Measurements from ENCODE around the gene RAG1.

RAG1 gene

GRCh38 chr11:36566407-36567053, 1.3 kb upstream of the RAG1 start:
- no peak overlapping the region for H3K4me3 Mint-ChIP-seq
- no peaks in the 10 kb centered on the region for H3K9me3 Mint-ChIP-seq
- DNase-seq (ENCODE audit: low spot score in 2 of 2) (no peak), ATAC-seq (replicated peaks; ENCODE audit: extremely low read depth, poor library complexity, severe bottlenecking) (no peak)
- no peak overlapping the region for H3K27ac Mint-ChIP-seq (ENCODE audit: low read depth)
- H3K4me1 Mint-ChIP-seq: peaks cover 10% of the 10 kb centered on the region
- peaks cover 2% of the 10 kb centered on the region for H3K36me3 Mint-ChIP-seq (ENCODE audit: insufficient read depth)
- H3K27me3 Mint-ChIP-seq: peaks cover 53% of the 10 kb centered on the region

GRCh38 chr11:36569095-36569494, 1.3 kb downstream of the RAG1 start:
- no peak for DNase-seq (ENCODE audit: low spot score in 2 of 2)
- H3K4me1 Mint-ChIP-seq: peaks cover 10% of the 10 kb centered on the region
- peaks cover 2% of the 10 kb centered on the region for H3K36me3 Mint-ChIP-seq (ENCODE audit: insufficient read depth)
- no peak for ATAC-seq (replicated peaks; ENCODE audit: extremely low read depth, poor library complexity, severe bottlenecking)
- no peaks in the 10 kb centered on the region for H3K9me3 Mint-ChIP-seq
- peaks cover 72% of the 10 kb centered on the region for H3K27me3 Mint-ChIP-seq
- no peak overlapping the region for H3K4me3 Mint-ChIP-seq
- no peak overlapping the region for H3K27ac Mint-ChIP-seq (ENCODE audit: low read depth)

- H3K27me3 Mint-ChIP-seq: peaks cover 47% of the 10 kb centered on the region
- no peaks in the 10 kb centered on the region for H3K9me3 Mint-ChIP-seq
- no peaks in the 10 kb centered on the region for H3K36me3 Mint-ChIP-seq (ENCODE audit: insufficient read depth)
- no peaks in the 10 kb centered on the region for H3K4me1 Mint-ChIP-seq
- no peak overlapping the region for H3K27ac Mint-ChIP-seq (ENCODE audit: low read depth)
- ATAC-seq (replicated peaks; ENCODE audit: extremely low read depth, poor library complexity, severe bottlenecking) (no peak), DNase-seq (ENCODE audit: low spot score in 2 of 2) (no peak)
- no peak overlapping the region for H3K4me3 Mint-ChIP-seq
Observed at GRCh38 chr11:36574486-36574885, 6.7 kb downstream of the RAG1 start.

GRCh38 chr11:36577373-36577772, 9.6 kb downstream of the RAG1 start:
- no peak for DNase-seq (ENCODE audit: low spot score in 2 of 2)
- H3K27ac Mint-ChIP-seq (ENCODE audit: low read depth): no peak overlapping the region
- peaks cover 23% of the 10 kb centered on the region for H3K27me3 Mint-ChIP-seq
- ATAC-seq (replicated peaks; ENCODE audit: extremely low read depth, poor library complexity, severe bottlenecking): no peak
- H3K4me3 Mint-ChIP-seq: no peak overlapping the region
- H3K4me1 Mint-ChIP-seq: no peaks in the 10 kb centered on the region
- no peaks in the 10 kb centered on the region for H3K36me3 Mint-ChIP-seq (ENCODE audit: insufficient read depth)
- H3K9me3 Mint-ChIP-seq: no peaks in the 10 kb centered on the region

GRCh38 chr11:36577859-36578258, 10.1 kb downstream of the RAG1 start:
- ATAC-seq (replicated peaks; ENCODE audit: extremely low read depth, poor library complexity, severe bottlenecking): no peak
- Mint-ChIP-seq H3K4me1 (no peaks in the 10 kb centered on the region), H3K27me3 (peaks cover 19% of the 10 kb centered on the region), H3K27ac (ENCODE audit: low read depth) (no peak overlapping the region), H3K36me3 (ENCODE audit: insufficient read depth) (no peaks in the 10 kb centered on the region), H3K4me3 (no peak overlapping the region), H3K9me3 (no peaks in the 10 kb centered on the region)
- DNase-seq (ENCODE audit: low spot score in 2 of 2): no peak

- no peaks in the 10 kb centered on the region for H3K9me3 Mint-ChIP-seq
- H3K36me3 Mint-ChIP-seq (ENCODE audit: insufficient read depth): no peaks in the 10 kb centered on the region
Observed at GRCh38 chr11:36578458-36578857, 10.7 kb downstream of the RAG1 start.

DNA sequence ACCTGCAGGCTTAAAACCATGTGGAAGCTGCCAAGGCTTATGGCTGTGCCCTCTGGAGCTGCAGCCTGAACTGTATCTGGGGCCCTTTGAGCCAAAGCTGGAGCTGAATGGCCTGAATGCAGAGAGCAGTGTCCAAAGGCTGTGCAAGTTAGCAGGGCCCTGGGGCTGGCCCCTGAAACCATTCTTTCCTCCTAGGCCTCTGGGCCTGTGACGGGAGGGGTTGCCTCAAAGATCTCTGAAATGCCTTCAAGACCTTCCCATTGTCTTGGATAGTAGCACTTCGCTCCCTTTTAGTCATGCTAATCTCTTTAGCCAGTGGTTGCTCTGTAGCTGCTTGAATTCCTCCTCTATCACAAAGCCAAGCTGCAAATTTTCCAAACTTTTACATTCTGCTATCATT, 13.7 kb downstream of the RAG1 start:
- ATAC-seq (replicated peaks; ENCODE audit: extremely low read depth, poor library complexity, severe bottlenecking): no peak
- no peak for DNase-seq (ENCODE audit: low spot score in 2 of 2)
- Mint-ChIP-seq H3K36me3 (ENCODE audit: insufficient read depth) (no peaks in the 10 kb centered on the region), H3K27me3 (peaks cover 9% of the 10 kb centered on the region), H3K4me3 (no peak overlapping the region), H3K4me1 (no peaks in the 10 kb centered on the region), H3K9me3 (no peaks in the 10 kb centered on the region), H3K27ac (ENCODE audit: low read depth) (no peak overlapping the region)

More at GRCh38 chr11:36578458-36578857, 10.7 kb downstream of the RAG1 start:
- no peak for DNase-seq (ENCODE audit: low spot score in 2 of 2)
- no peak for ATAC-seq (replicated peaks; ENCODE audit: extremely low read depth, poor library complexity, severe bottlenecking)
- Mint-ChIP-seq H3K4me3 (no peak overlapping the region), H3K27me3 (peaks cover 23% of the 10 kb centered on the region), H3K27ac (ENCODE audit: low read depth) (no peak overlapping the region), H3K4me1 (no peaks in the 10 kb centered on the region)

GRCh38 chr11:36583667-36584066, 15.9 kb downstream of the RAG1 start:
- H3K4me1 Mint-ChIP-seq: no peaks in the 10 kb centered on the region
- H3K9me3 Mint-ChIP-seq: no peaks in the 10 kb centered on the region
- DNase-seq (ENCODE audit: low spot score in 2 of 2) (no peak), ATAC-seq (replicated peaks; ENCODE audit: extremely low read depth, poor library complexity, severe bottlenecking) (no peak)
- H3K36me3 Mint-ChIP-seq (ENCODE audit: insufficient read depth): no peaks in the 10 kb centered on the region
- H3K4me3 Mint-ChIP-seq: no peak overlapping the region
- H3K27me3 Mint-ChIP-seq: peaks cover 22% of the 10 kb centered on the region
- no peak overlapping the region for H3K27ac Mint-ChIP-seq (ENCODE audit: low read depth)

- no peak for DNase-seq (ENCODE audit: low spot score in 2 of 2)
- ATAC-seq (replicated peaks; ENCODE audit: extremely low read depth, poor library complexity, severe bottlenecking): no peak
- Mint-ChIP-seq H3K36me3 (ENCODE audit: insufficient read depth) (no peaks in the 10 kb centered on the region), H3K4me3 (no peak overlapping the region), H3K27me3 (peaks cover 50% of the 10 kb centered on the region), H3K9me3 (no peaks in the 10 kb centered on the region), H3K27ac (ENCODE audit: low read depth) (no peak overlapping the region), H3K4me1 (no peaks in the 10 kb centered on the region)
Observed at GRCh38 chr11:36586543-36586942, 18.7 kb downstream of the RAG1 start.

DNA sequence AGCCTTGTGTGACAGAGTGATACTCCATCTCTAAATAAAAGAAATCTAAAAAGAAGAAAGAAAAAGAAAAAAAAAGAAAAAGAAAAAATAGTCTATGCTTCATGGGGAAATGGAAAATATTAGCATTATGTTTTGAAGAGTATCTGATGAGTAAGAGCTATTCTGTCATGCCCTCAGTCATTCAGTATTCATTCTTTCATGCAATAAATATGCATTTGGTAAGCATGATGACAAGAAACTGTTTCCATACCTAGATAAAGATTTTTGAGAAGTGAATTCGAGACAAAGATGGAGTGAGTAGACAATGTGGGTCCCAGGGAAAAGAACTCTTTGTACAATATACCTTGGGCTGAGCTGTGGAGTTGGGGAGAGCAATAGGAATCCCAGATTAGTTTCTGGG, 20.3 kb downstream of the RAG1 start:
- no peak overlapping the region for H3K27ac Mint-ChIP-seq (ENCODE audit: low read depth)

GRCh38 chr11:36590513-36590912, 22.7 kb downstream of the RAG1 start:
- peaks cover 79% of the 10 kb centered on the region for H3K27me3 Mint-ChIP-seq
- no peak for DNase-seq (ENCODE audit: low spot score in 2 of 2)

More for the DNA sequence above, 20.3 kb downstream of the RAG1 start:
- Mint-ChIP-seq H3K36me3 (ENCODE audit: insufficient read depth) (peaks cover under 1% of the 10 kb centered on the region), H3K27me3 (peaks cover 63% of the 10 kb centered on the region), H3K9me3 (no peaks in the 10 kb centered on the region), H3K4me3 (no peak overlapping the region), H3K4me1 (no peaks in the 10 kb centered on the region)
- no peak for ATAC-seq (replicated peaks; ENCODE audit: extremely low read depth, poor library complexity, severe bottlenecking)
- DNase-seq (ENCODE audit: low spot score in 2 of 2): no peak

DNA sequence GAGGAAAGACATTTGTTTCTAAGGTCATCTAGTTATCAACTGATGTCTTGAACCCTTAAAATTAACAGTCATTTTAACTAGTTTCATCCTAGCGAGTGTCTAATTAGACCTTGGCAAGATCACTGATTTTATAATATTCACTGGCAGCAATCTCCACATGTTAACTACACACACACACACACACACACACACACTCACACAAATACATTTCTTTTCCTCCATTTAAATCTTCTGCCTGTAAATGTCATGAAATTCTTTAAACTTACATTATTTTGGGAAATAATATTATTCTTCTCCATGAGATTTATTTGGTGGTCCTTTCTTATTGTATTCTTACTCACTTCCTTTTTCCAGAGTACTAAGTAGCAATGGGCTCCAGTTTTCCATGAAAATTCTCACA, 23.6 kb downstream of the RAG1 start:
- H3K9me3 Mint-ChIP-seq: no peaks in the 10 kb centered on the region
- ATAC-seq (replicated peaks; ENCODE audit: extremely low read depth, poor library complexity, severe bottlenecking): no peak
- peaks cover 81% of the 10 kb centered on the region for H3K27me3 Mint-ChIP-seq

More at GRCh38 chr11:36590513-36590912, 22.7 kb downstream of the RAG1 start:
- Mint-ChIP-seq H3K9me3 (no peaks in the 10 kb centered on the region), H3K27ac (ENCODE audit: low read depth) (no peak overlapping the region), H3K4me3 (no peak overlapping the region), H3K4me1 (peaks cover 12% of the 10 kb centered on the region), H3K36me3 (ENCODE audit: insufficient read depth) (peaks cover 3% of the 10 kb centered on the region)
- no peak for ATAC-seq (replicated peaks; ENCODE audit: extremely low read depth, poor library complexity, severe bottlenecking)

GRCh38 chr11:36594316-36594989, 26.6 kb downstream of the RAG1 start, which contains the start of gene IFTAP:
IFTAP (plus strand) TSS chr11:36594502; CDS start chr11:36610104, 15,602 bp downstream.
- Mint-ChIP-seq H3K4me1 (peaks cover 12% of the 10 kb centered on the region), H3K4me3 (peak within 1 kb of the TSS; percentile 84), H3K9me3 (no peaks in the 10 kb centered on the region), H3K27ac (ENCODE audit: low read depth) (peak within 1 kb of the TSS; percentile 32), H3K27me3 (peaks cover 61% of the 10 kb centered on the region), H3K36me3 (ENCODE audit: insufficient read depth) (peaks cover 3% of the 10 kb centered on the region)
- ATAC-seq (replicated peaks; ENCODE audit: extremely low read depth, poor library complexity, severe bottlenecking) (peak; percentile 56), DNase-seq (ENCODE audit: low spot score in 2 of 2) (no peak)

More for the DNA sequence above, 23.6 kb downstream of the RAG1 start:
- peaks cover 3% of the 10 kb centered on the region for H3K36me3 Mint-ChIP-seq (ENCODE audit: insufficient read depth)
- H3K4me1 Mint-ChIP-seq: peaks cover 12% of the 10 kb centered on the region
- H3K27ac Mint-ChIP-seq (ENCODE audit: low read depth): no peak overlapping the region
- DNase-seq (ENCODE audit: low spot score in 2 of 2): no peak
- H3K4me3 Mint-ChIP-seq: no peak overlapping the region

Measured in central memory CD8-positive, alpha-beta T cell (primary cell).